Mesenchymal stem cell (in vitro differentiated cells and primary cell): ENCODE data around the gene DHCR7.

Experiments used
- DNase-seq: peaks from one replicate; pipeline ENCODE4 v3.0.0-alpha.2; 2013
- H2AFZ ChIP-seq: one replicate; pipeline ENCODE4 v1.6.1; 2013; ENCODE audit warnings: low read depth, mild to moderate bottlenecking, control low read depth, inconsistent platforms, low read length, moderate library complexity
- H2AK5ac ChIP-seq: 2 replicates; pipeline ENCODE4 v1.6.1; 2013; ENCODE audit warnings: low read length, moderate library complexity, mild to moderate bottlenecking, inconsistent platforms; ENCODE audit not compliant: severe bottlenecking
- H2BK120ac ChIP-seq: one replicate; pipeline ENCODE4 v1.6.1; 2013; ENCODE audit warnings: low read depth, mild to moderate bottlenecking, inconsistent platforms, low read length, moderate library complexity
- H2BK12ac ChIP-seq, 2 experiments: one replicate each; pipeline ENCODE4 v1.6.1; 2013; ENCODE audit warnings: inconsistent platforms in 2 of 2, low read length in 2 of 2, mild to moderate bottlenecking in 2 of 2, moderate library complexity in 2 of 2, control low read depth in 1 of 2
- H2BK15ac ChIP-seq: one replicate; pipeline ENCODE4 v1.6.1; 2013; ENCODE audit warnings: mild to moderate bottlenecking, low read depth, inconsistent platforms; ENCODE audit not compliant: poor library complexity, severe bottlenecking
- H2BK5ac ChIP-seq: 2 replicates; pipeline ENCODE4 v1.6.1; 2013; ENCODE audit warnings: low read depth, mild to moderate bottlenecking, low read length, control low read depth, inconsistent platforms; ENCODE audit not compliant: poor library complexity, severe bottlenecking
- H3K14ac ChIP-seq, 2 experiments: one replicate each; pipeline ENCODE4 v1.6.1; 2013; ENCODE audit warnings: inconsistent platforms in 2 of 2, low read length in 2 of 2, control low read depth in 1 of 2, mild to moderate bottlenecking in 1 of 2, moderate library complexity in 1 of 2
- H3K18ac ChIP-seq, 2 experiments: one replicate each; pipeline ENCODE4 v1.6.1; 2013; ENCODE audit warnings: inconsistent platforms in 2 of 2, low read length in 2 of 2, control low read depth in 1 of 2, low read depth in 1 of 2, mild to moderate bottlenecking in 1 of 2
- H3K23ac ChIP-seq, 2 experiments: one replicate each; pipeline ENCODE4 v1.6.1; 2013; ENCODE audit warnings: inconsistent platforms in 2 of 2, low read length in 2 of 2, mild to moderate bottlenecking in 2 of 2, moderate library complexity in 2 of 2, control low read depth in 1 of 2
- H3K27ac ChIP-seq: 2 replicates; pipeline ENCODE4 v1.5.1; 2013; ENCODE audit warnings: mild to moderate bottlenecking, moderate library complexity, low read length, control low read depth, inconsistent platforms; ENCODE audit not compliant: poor library complexity, severe bottlenecking
- H3K27me3 ChIP-seq, 2 experiments: 2 replicates each; pipeline versions ENCODE4 v1.6.1 to v1.7.0; 2013; ENCODE audit warnings: low read length in 2 of 2, mild to moderate bottlenecking in 2 of 2, moderate library complexity in 2 of 2, control low read depth in 1 of 2, inconsistent platforms in 1 of 2; ENCODE audit not compliant: control insufficient read depth in 1 of 2, insufficient read depth in 1 of 2
- H3K36me3 ChIP-seq, 2 experiments: 2 replicates each; pipeline versions ENCODE4 v1.6.1 to v1.7.0; 2013; ENCODE audit warnings: low read length in 2 of 2, control low read depth in 1 of 2, inconsistent platforms in 1 of 2, low read depth in 1 of 2, mild to moderate bottlenecking in 1 of 2; ENCODE audit not compliant: insufficient read depth in 2 of 2, control insufficient read depth in 1 of 2
- H3K4ac ChIP-seq, 2 experiments: one replicate each; pipeline ENCODE4 v1.6.1; 2013; ENCODE audit warnings: inconsistent platforms in 2 of 2, low read length in 2 of 2, mild to moderate bottlenecking in 2 of 2, moderate library complexity in 2 of 2, control low read depth in 1 of 2, low read depth in 1 of 2
- H3K4me1 ChIP-seq: 2 replicates; pipeline ENCODE4 v1.6.1; 2013; ENCODE audit warnings: low read depth, low read length, control low read depth; ENCODE audit not compliant: control insufficient read depth, insufficient read depth
- H3K4me2 ChIP-seq: 2 replicates; pipeline ENCODE4 v1.6.1; 2013; ENCODE audit warnings: low read length, mild to moderate bottlenecking, inconsistent platforms; ENCODE audit not compliant: poor library complexity, severe bottlenecking
- H3K4me3 ChIP-seq, 2 experiments: 2 replicates each; pipeline versions ENCODE4 v1.5.1 to v1.7.0; 2013; ENCODE audit warnings: low read length in 2 of 2, mild to moderate bottlenecking in 2 of 2, control low read depth in 1 of 2, low read depth in 1 of 2; ENCODE audit not compliant: insufficient read depth in 1 of 2
- H3K79me1 ChIP-seq: replicated peaks from 2 replicates; pipeline ENCODE4 v1.6.1; 2013; ENCODE audit warnings: mild to moderate bottlenecking, control low read depth, low read length, inconsistent platforms; ENCODE audit not compliant: poor library complexity, severe bottlenecking
- H3K9ac ChIP-seq: 2 replicates; pipeline ENCODE4 v1.7.0; 2013; ENCODE audit warnings: mild to moderate bottlenecking, low read length, moderate library complexity
- H3K9me3 ChIP-seq: 2 replicates; pipeline ENCODE4 v1.7.0; 2013; ENCODE audit warnings: mild to moderate bottlenecking, low read length; ENCODE audit not compliant: control insufficient read depth
- H4K8ac ChIP-seq: one replicate; pipeline ENCODE4 v1.6.1; 2013; ENCODE audit warnings: inconsistent platforms, mild to moderate bottlenecking, low read length, moderate library complexity
- H4K91ac ChIP-seq: one replicate; pipeline ENCODE4 v1.6.1; 2013; ENCODE audit warnings: mild to moderate bottlenecking, low read length, inconsistent platforms
- WGBS: methylation state at CpG from one replicate; pipeline ENCODE4 v1.1.7; 2013; ENCODE audit warnings: mixed read lengths; 5-methylcytosine and 5-hydroxymethylcytosine counted together

Gene DHCR7

DNA sequence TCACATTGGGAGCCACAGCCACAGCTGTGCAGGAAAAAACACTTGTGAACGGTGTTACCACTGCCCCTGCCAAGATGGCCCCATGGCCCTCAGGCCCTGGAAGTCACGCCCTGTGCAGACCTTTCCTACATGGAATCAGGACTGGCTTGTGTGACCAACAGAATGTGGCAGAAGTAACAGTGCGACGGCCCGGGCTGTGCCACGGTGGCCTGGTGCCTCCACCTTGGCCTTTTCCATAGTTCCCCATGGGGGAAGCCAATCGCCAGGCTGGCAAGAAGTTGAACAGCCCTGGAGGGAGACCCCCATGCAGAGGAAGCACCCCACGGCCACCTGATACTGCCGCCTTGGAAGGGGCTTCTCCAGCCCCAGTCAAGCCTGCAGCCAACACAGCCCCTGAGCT, 48.0 kb downstream of the DHCR7 start:
- Histone ChIP-seq H3K14ac (no peak overlapping the region), H2BK120ac (no peak overlapping the region), H3K79me1 (no peaks in the 10 kb centered on the region), H3K36me3 (no peaks in the 10 kb centered on the region), H4K91ac (no peak overlapping the region), H2BK12ac (no peak overlapping the region), H3K9me3 (peaks cover 11% of the 10 kb centered on the region), H3K4me2 (no peak overlapping the region), H4K8ac (no peak overlapping the region), H3K23ac (no peak overlapping the region), H3K27me3 (peaks cover 7 to 42% of the 10 kb centered on the region in 2 experiments), H3K4me1 (peaks cover 7% of the 10 kb centered on the region), H3K9ac (no peak overlapping the region), H3K4ac (no peak overlapping the region), H2BK5ac (no peak overlapping the region), H2AFZ (no peak overlapping the region), H2AK5ac (no peak overlapping the region), H3K27ac (no peak overlapping the region), H3K18ac (no peak overlapping the region), H3K4me3 (no peak overlapping the region), H2BK15ac (no peak overlapping the region)
- DNase-seq: no peak
- 83% methylated on average over 9 of the region's 9 CpGs for WGBS

DNA sequence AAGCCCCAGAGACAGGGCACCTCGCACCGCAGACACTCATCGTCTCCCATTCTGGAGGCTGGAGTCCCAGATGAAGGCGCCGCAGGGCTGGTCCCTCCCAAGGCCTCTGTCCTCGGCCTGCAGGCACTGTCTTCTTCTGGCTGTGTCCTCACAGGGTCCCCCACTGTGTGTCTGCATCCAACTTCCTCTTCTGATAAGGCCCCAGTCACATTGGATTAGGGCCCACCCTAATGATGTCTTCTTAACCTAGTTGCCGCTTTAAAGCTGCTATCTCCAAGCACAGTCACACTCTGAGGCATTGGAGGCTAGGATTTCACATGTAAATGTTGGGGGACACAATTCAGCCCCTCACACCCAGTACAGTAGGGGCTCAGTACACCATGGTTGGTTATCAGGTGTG, 48.9 kb downstream of the DHCR7 start:
- Histone ChIP-seq H2AK5ac (no peak overlapping the region), H3K4ac (no peak overlapping the region), H2AFZ (no peak overlapping the region), H3K27me3 (peaks cover 9 to 44% of the 10 kb centered on the region in 2 experiments), H3K4me1 (peaks cover 7% of the 10 kb centered on the region), H3K27ac (no peak overlapping the region), H3K23ac (no peak overlapping the region), H3K79me1 (no peaks in the 10 kb centered on the region), H3K36me3 (no peaks in the 10 kb centered on the region), H2BK5ac (no peak overlapping the region), H3K9me3 (peaks cover 11% of the 10 kb centered on the region), H2BK120ac (no peak overlapping the region), H2BK15ac (no peak overlapping the region), H3K4me2 (no peak overlapping the region), H2BK12ac (no peak overlapping the region), H4K91ac (no peak overlapping the region), H3K4me3 (no peak overlapping the region), H3K9ac (no peak overlapping the region), H3K14ac (no peak overlapping the region), H4K8ac (no peak overlapping the region), H3K18ac (no peak overlapping the region)
- no peak for DNase-seq
- WGBS: 80% methylated on average over 7 of the region's 7 CpGs

DNA sequence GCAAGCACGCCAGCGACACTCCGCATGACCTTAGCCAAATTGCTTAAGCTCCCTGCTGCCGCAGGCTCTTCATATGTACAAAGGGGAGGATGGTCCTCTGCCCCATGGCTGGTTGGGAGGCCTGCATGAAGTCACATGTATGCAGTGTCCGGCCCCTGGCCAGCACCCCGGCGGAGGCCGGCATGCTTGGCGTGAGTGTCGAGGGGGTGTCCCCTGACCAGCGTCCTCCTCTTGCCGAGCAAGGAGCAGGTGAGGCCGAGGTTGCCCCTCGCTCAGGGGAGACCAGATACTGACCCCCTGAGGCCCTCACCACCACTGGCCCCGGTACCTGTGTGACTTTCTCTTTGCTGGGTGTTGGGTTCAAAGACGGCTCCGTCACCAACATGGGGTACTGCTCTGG, 50.2 kb downstream of the DHCR7 start:
- 91% methylated on average over 17 of the region's 17 CpGs for WGBS
- no peak overlapping the region for H3K4ac ChIP-seq
- H3K14ac ChIP-seq: no peak overlapping the region
- no peak overlapping the region for H2AFZ ChIP-seq
- peaks cover 12 to 53% of the 10 kb centered on the region in 2 experiments for H3K27me3 ChIP-seq
- no peak overlapping the region for H2BK15ac ChIP-seq
- no peaks in the 10 kb centered on the region for H3K9me3 ChIP-seq
- peaks cover 7% of the 10 kb centered on the region for H3K4me1 ChIP-seq
- H2AK5ac ChIP-seq: no peak overlapping the region
- H2BK5ac ChIP-seq: no peak overlapping the region
- no peaks in the 10 kb centered on the region for H3K36me3 ChIP-seq
- H3K4me3 ChIP-seq: no peak overlapping the region
- H2BK12ac ChIP-seq: no peak overlapping the region
- DNase-seq: no peak
- H2BK120ac ChIP-seq: no peak overlapping the region
- H3K23ac ChIP-seq: no peak overlapping the region
- H3K79me1 ChIP-seq: no peaks in the 10 kb centered on the region
- H3K9ac ChIP-seq: no peak overlapping the region
- H3K18ac ChIP-seq: no peak overlapping the region
- H3K4me2 ChIP-seq: no peak overlapping the region
- H3K27ac ChIP-seq: no peak overlapping the region
- H4K91ac ChIP-seq: no peak overlapping the region
- no peak overlapping the region for H4K8ac ChIP-seq

DNA sequence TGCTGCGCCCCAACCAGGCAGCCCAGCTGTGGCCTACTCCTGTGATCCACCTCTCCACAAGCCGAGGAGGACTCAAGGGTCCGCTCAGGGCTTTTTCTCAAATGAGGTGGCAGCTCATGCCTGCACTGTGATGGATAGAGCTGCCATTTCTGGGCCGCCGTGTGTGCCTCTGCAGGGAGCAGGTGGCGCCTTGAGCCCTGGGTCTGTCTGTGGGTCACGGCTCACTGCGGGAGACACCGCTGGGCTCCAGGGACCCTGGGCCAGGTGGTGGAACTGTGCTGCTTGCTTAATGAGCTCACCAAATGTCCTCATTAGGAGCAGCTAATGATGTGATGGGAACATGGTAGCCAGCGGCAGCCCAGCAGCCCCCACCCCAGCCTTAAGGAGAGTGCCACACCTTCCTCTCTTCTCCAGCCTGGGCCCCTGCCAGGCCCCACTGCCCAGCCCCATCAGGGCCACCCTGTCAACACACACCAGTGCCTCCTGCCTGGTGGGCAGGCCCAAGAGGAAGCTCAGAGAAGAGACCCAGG, 50.8 kb downstream of the DHCR7 start:
- Histone ChIP-seq H3K79me1 (no peaks in the 10 kb centered on the region), H3K4me1 (peaks cover 7% of the 10 kb centered on the region), H3K27ac (no peak overlapping the region), H3K4me2 (no peak overlapping the region), H3K4me3 (no peak overlapping the region), H3K36me3 (no peaks in the 10 kb centered on the region), H2BK5ac (no peak overlapping the region), H2BK120ac (no peak overlapping the region), H2AFZ (no peak overlapping the region), H3K14ac (no peak overlapping the region), H3K9me3 (no peaks in the 10 kb centered on the region), H2AK5ac (no peak overlapping the region), H3K9ac (no peak overlapping the region), H4K91ac (no peak overlapping the region), H3K18ac (no peak overlapping the region), H2BK15ac (no peak overlapping the region), H3K23ac (no peak overlapping the region), H2BK12ac (no peak overlapping the region), H3K4ac (no peak overlapping the region), H3K27me3 (peaks cover 17 to 53% of the 10 kb centered on the region in 2 experiments), H4K8ac (no peak overlapping the region)
- DNase-seq: no peak
- WGBS: 83% methylated on average over 10 of the region's 10 CpGs
